A673 (cell line): ENCODE measurements around the gene HS1BP3.

ENCODE experiments used
- EZH2 ChIP-seq: fragments of 200-600 bp; sonication (generic); IDR thresholded peaks from 2 replicates; pipeline ENCODE4 v1.6.1; 2017; ENCODE audit warnings: borderline replicate concordance, low read depth, mild to moderate bottlenecking, mixed read lengths, antibody characterized with exemption, low read length; ENCODE audit not compliant: poor library complexity, severe bottlenecking
- TF ChIP-seq, protein P1 (sequence below): fragments of 300-800, 200-600 bp; sonication (generic); conservative IDR thresholded peaks from 2 replicates; pipeline ENCODE4 v1.5.1; 2017; ENCODE audit warnings: low read depth, mild to moderate bottlenecking, antibody characterized with exemption, low read length, moderate library complexity, mixed read lengths

DNA sequence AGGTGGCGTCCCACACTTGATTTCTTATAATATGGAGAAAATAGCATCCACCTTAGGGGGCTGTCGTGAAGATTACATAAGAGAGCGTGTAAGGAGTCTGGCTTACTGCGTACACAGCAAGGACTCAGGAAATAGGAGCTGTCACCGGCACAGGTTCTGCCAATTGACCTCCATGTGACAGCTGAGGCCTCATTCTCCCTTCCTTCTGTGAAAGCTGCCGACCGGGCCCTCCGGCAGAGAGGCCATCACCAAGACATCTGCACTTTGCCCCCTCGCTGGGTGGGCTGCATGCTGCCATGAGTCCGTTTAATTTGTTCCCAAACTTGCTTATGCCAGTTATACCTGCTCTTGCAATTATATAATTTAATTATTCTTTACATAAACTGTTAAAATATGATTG, 27.7 kb downstream of the HS1BP3 start:
- TF ChIP-seq, protein P1, sequence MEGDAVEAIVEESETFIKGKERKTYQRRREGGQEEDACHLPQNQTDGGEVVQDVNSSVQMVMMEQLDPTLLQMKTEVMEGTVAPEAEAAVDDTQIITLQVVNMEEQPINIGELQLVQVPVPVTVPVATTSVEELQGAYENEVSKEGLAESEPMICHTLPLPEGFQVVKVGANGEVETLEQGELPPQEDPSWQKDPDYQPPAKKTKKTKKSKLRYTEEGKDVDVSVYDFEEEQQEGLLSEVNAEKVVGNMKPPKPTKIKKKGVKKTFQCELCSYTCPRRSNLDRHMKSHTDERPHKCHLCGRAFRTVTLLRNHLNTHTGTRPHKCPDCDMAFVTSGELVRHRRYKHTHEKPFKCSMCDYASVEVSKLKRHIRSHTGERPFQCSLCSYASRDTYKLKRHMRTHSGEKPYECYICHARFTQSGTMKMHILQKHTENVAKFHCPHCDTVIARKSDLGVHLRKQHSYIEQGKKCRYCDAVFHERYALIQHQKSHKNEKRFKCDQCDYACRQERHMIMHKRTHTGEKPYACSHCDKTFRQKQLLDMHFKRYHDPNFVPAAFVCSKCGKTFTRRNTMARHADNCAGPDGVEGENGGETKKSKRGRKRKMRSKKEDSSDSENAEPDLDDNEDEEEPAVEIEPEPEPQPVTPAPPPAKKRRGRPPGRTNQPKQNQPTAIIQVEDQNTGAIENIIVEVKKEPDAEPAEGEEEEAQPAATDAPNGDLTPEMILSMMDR, result no peak
- no peak for TF ChIP-seq EZH2
